LNCAP (cell line): ENCODE data around the gene ARL13B.

ENCODE experiments used
- CTCF ChIP-seq: fragments of 450-650 bp; IDR thresholded peaks from 2 replicates; pipeline ENCODE4 v1.5.1; 2017; ENCODE audit warnings: mild to moderate bottlenecking

Gene ARL13B

GRCh38 chr3:93969443-93969842 is 10.5 kb upstream of the ARL13B start:
- no peak for TF ChIP-seq CTCF

DNA sequence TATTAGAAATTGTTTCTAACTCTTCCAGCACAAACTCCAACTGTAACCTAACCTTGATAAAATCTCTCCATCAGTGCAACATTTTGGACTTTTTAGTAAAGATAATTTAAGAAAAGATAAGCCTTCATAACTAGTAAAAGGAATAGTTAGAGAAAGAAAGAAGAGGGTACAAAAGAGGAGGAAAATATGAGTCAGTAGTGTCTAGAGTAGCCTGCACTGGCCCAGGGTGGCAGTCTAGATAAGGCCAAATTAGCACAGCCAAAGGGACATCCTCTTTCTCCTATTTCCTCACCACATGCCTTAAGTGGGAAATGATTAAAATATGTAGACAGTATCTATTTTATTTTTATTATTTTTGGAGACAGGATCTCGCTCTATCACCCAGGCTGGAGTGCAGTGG is 10.0 kb upstream of the ARL13B start:
- no peak for TF ChIP-seq CTCF

DNA sequence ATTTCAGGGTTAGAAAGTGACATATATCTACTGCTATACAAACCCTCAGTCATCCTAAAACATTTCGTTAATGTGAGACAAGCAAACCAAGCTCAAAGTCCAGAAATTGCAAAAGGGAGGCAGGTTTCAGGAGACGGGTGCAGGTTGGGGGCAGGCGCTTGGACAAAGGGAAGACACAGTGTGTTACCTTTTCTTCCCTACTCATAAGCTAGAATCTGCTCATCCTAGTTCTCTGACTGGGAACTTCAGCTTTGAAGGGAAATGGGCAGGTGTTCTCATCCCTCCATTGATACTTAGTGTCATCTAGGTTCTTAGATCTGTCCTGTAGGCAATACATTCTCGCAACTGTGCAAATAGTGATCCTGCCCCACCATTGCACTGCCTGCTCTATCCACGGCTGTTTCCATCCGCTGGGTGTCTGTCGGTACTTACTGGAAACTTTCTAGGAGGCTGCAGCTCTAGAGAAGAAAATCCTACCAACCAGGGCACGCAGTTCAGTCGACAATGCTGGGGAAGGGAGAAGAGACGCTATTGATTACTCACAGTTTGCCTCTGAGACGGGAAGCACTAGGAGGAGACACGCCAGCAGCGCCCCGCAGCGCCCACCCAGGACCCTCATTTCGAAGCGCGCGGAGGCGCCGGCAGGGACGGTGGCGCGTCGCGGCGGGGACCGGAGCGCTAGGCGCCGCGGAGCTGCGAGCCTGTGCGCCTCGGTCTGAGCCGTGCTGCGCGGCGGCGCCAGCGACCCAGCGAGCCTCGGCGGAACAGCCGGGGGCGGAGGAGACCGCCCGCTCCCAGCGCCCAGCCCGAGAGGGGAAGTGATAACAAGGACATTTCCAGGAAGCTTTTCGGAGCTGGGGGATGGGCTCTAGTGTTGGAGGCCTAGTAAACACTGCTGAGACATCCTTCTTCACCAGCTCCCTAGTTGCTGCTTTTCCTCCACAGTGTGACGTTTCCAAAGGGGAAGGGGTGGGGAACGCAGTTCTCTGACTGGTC is 6.5 kb upstream of the ARL13B start, which contains the start of gene PROS1:
Gene PROS1 (minus strand): TSS at position 766 of the 996 bp plus-strand sequence. CDS start 147 bp downstream, at position 619.
- peak; percentile 16; the same call in 1 of the 2 replicates for TF ChIP-seq CTCF

DNA sequence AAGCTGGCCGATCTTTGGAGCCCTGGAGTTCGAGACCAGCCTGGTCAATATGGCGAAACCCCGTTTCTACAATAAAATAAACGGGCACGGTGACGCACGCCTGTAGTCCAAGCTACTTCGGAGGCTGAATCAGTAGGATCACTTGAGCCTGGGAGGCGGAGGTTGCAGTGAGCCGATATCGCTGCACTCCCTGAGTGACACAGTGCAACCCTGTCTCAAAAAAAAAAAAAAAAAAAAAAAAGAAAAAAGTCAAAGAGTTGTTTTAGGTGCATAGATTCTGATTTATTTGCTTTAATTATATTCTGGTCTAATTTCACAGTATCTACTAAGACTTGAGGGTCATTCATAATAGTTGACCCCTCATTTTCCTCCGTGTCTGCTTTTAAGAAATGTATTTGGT is 1.7 kb downstream of the ARL13B start:
- TF ChIP-seq CTCF, result no peak

- TF ChIP-seq CTCF, result no peak
Observed at GRCh38 chr3:93983408-93983807, 3.5 kb downstream of the ARL13B start.

GRCh38 chr3:93984618-93985017 is 4.7 kb downstream of the ARL13B start:
- TF ChIP-seq CTCF, result no peak

GRCh38 chr3:93988283-93988682 is 8.3 kb downstream of the ARL13B start:
- TF ChIP-seq CTCF, result no peak
